Measurements from ENCODE around the gene CCDC50.

The CCDC50 gene

GRCh38 chr3:191352014-191352413, 22.8 kb downstream of the CCDC50 start:
- no peak for DNase-seq

- no peak for DNase-seq
Observed at GRCh38 chr3:191353022-191353777, 24.0 kb downstream of the CCDC50 start.

GRCh38 chr3:191355406-191355805, 26.2 kb downstream of the CCDC50 start:
- DNase-seq = no peak

GRCh38 chr3:191356631-191357439, 27.6 kb downstream of the CCDC50 start:
- no peak for DNase-seq

GRCh38 chr3:191357909-191358308, 28.7 kb downstream of the CCDC50 start:
- DNase-seq = no peak

- no peak for DNase-seq
Observed at GRCh38 chr3:191358929-191359328, 29.7 kb downstream of the CCDC50 start.

- no peak for DNase-seq
Observed at GRCh38 chr3:191360620-191361019, 31.4 kb downstream of the CCDC50 start.

- DNase-seq = no peak
Observed at GRCh38 chr3:191361456-191361855, 32.3 kb downstream of the CCDC50 start.

- no peak for DNase-seq
Observed at GRCh38 chr3:191362037-191362436, 32.8 kb downstream of the CCDC50 start.

GRCh38 chr3:191362524-191363090, 33.4 kb downstream of the CCDC50 start:
- no peak for DNase-seq

GRCh38 chr3:191363221-191363620, 34.0 kb downstream of the CCDC50 start:
- DNase-seq = no peak

GRCh38 chr3:191366675-191367074, 37.5 kb downstream of the CCDC50 start:
- no peak for DNase-seq

- DNase-seq = no peak
Observed at GRCh38 chr3:191368755-191369615, 39.8 kb downstream of the CCDC50 start.

- no peak for DNase-seq
Observed at GRCh38 chr3:191369616-191370010, 40.4 kb downstream of the CCDC50 start.

- DNase-seq = no peak
Observed at GRCh38 chr3:191372122-191372521, 42.9 kb downstream of the CCDC50 start.

GRCh38 chr3:191373327-191373726, 44.1 kb downstream of the CCDC50 start:
- DNase-seq = no peak

- no peak for DNase-seq
Observed at GRCh38 chr3:191376516-191377141, 47.4 kb downstream of the CCDC50 start.

- no peak for DNase-seq
Observed at GRCh38 chr3:191378142-191378812, 49.1 kb downstream of the CCDC50 start.

GRCh38 chr3:191379446-191379845, 50.3 kb downstream of the CCDC50 start:
- no peak for DNase-seq

GRCh38 chr3:191380001-191380400, 50.8 kb downstream of the CCDC50 start:
- DNase-seq = no peak

GRCh38 chr3:191381303-191381702, 52.1 kb downstream of the CCDC50 start:
- no peak for DNase-seq

GRCh38 chr3:191382661-191383060, 53.5 kb downstream of the CCDC50 start:
- no peak for DNase-seq
